Esophagus squamous epithelium (tissue), 5 donors: ENCODE results near the gene VKORC1L1. TPM values are rescaled to one million over a fixed set of nuclear protein-coding genes. Genes with fewer than 3 reads are reported as not detected.

Source experiments
- DNase-seq: peaks from one replicate; lab custom pipeline; 2025; lab: John Stamatoyannopoulos, UW
- H3K27ac ChIP-seq, 4 donors: fragments of 200-600 bp; sonication (generic); one replicate each; pipeline ENCODE4 v1.5.1; 2016 to 2019; ENCODE audit warnings: mild to moderate bottlenecking in 1 of 4
- H3K27me3 ChIP-seq, 4 donors: fragments of 200-600 bp; sonication (generic); 1 replicate in 3 of 4; 2 replicates in 1 of 4; pipeline versions ENCODE4 v1.5.1 to v1.6.0; 2017 to 2021; ENCODE audit warnings: antibody characterized with exemption in 1 of 4
- H3K36me3 ChIP-seq, 3 donors: fragments of 200-600 bp; sonication (generic); one replicate each; pipeline ENCODE4 v1.5.1; 2016 to 2019
- H3K4me1 ChIP-seq, 3 donors: fragments of 200-600 bp; sonication (generic); one replicate each; pipeline ENCODE4 v1.5.1; 2017 to 2019
- H3K4me3 ChIP-seq, 4 donors: fragments of 200-600 bp; sonication (generic); 1 replicate in 3 of 4; 2 replicates in 1 of 4; pipeline ENCODE4 v1.5.1; 2016 to 2019; ENCODE audit warnings: mild to moderate bottlenecking in 2 of 4, moderate library complexity in 1 of 4
- H3K9me3 ChIP-seq, 3 donors: fragments of 200-600 bp; sonication (generic); one replicate each; pipeline ENCODE4 v1.5.1; 2016 to 2019
- CTCF ChIP-seq, 6 experiments: fragments of 450-650 bp in 4 of 6; fragments of 200-600 bp in 2 of 6; sonication (generic) in 2 of 6; IDR thresholded peaks; one replicate each; pipeline ENCODE4 v1.5.1; 2016 to 2019; ENCODE audit warnings: antibody characterized with exemption in 6 of 6, mild to moderate bottlenecking in 4 of 6, moderate library complexity in 4 of 6
- POLR2A ChIP-seq, 4 donors: fragments of 450-650 bp; IDR thresholded peaks; one replicate each; pipeline ENCODE4 v1.6.1; 2017; ENCODE audit warnings: antibody characterized with exemption in 4 of 4, mild to moderate bottlenecking in 4 of 4, moderate library complexity in 3 of 4
- WGBS, 2 donors: methylation state at CpG; one replicate each; pipeline ENCODE4 v1.1.5; 2018; 5-methylcytosine and 5-hydroxymethylcytosine counted together
- intact Hi-C: fragments of 100-400 bp; cut with DNase I; formaldehyde crosslinking; loops from one replicate; pipeline ENCODE4 v1.15.0; 2022
- total RNA-seq, 4 donors: library from RNA; depleted of rRNA; stranded (reverse); fragments of >200 nt; gene quantifications; one replicate each; pipeline ENCODE4 v1.1.0, GENCODE V29; 2016
- donor health status: DM: yes; HTN: yes; CAD: no.

VKORC1L1 gene
- total RNA-seq, 4 donors from 2014 or later, result 7.2 to 18.5 (median 11.2) TPM

DNA sequence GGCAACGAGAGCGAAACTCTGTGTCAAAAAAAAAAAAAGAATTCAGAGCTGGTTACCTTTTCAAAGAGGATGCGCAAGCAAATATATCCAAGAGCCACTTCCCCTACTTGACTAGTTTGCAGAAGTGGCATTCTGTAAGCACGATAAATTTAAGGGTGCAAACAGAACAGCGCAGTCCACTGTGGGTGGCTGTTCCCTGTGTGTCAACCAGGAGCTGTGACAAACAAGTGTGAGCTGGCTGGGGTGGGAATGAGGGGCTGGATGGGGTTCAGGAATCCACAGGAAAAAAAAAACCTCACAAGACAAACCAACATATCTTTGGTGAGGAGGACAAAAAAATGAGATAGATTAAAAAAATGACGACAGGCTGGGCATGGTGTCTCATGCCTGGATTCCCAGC lies 93.3 kb downstream of the VKORC1L1 start:
- Histone ChIP-seq H3K36me3 (peaks cover 23 to 100% (median 71%) of the 10 kb centered on the region in 3 donors), H3K9me3 (no peaks in the 10 kb centered on the region), H3K27me3 (no peaks in the 10 kb centered on the region), H3K27ac (no peak overlapping the region), H3K4me1 (no peaks in the 10 kb centered on the region), H3K4me3 (no peak overlapping the region)
- no peak for DNase-seq
- intact Hi-C loops, result no loop called here
- TF ChIP-seq POLR2A (IDR thresholded peaks at IDR 0.05) (no peak), CTCF (IDR thresholded peaks at IDR 0.05) (no peak)
- 83 to 91% methylated on average over 6 of the region's 6 CpGs for WGBS, 2 donors

- Histone ChIP-seq H3K27me3 (no peaks in the 10 kb centered on the region), H3K36me3 (peaks cover 23 to 100% (median 69%) of the 10 kb centered on the region in 3 donors), H3K27ac (no peak overlapping the region), H3K4me3 (no peak overlapping the region), H3K9me3 (no peaks in the 10 kb centered on the region), H3K4me1 (no peaks in the 10 kb centered on the region)
- WGBS, 2 donors, result 89 to 94% methylated on average over 15 to 16 of the region's 17 CpGs
- intact Hi-C loops, result no loop called here
- TF ChIP-seq CTCF (IDR thresholded peaks at IDR 0.05), result no peak
- TF ChIP-seq POLR2A (IDR thresholded peaks at IDR 0.05), result no peak
- DNase-seq, result no peak
These were observed 94.7 kb downstream of the VKORC1L1 start for GRCh38 chr7:65967361-65968155.

GRCh38 chr7:65968256-65969185 lies 95.6 kb downstream of the VKORC1L1 start:
- peaks cover 23 to 100% (median 72%) of the 10 kb centered on the region in 3 donors for H3K36me3 ChIP-seq
- no peak for DNase-seq

DNA sequence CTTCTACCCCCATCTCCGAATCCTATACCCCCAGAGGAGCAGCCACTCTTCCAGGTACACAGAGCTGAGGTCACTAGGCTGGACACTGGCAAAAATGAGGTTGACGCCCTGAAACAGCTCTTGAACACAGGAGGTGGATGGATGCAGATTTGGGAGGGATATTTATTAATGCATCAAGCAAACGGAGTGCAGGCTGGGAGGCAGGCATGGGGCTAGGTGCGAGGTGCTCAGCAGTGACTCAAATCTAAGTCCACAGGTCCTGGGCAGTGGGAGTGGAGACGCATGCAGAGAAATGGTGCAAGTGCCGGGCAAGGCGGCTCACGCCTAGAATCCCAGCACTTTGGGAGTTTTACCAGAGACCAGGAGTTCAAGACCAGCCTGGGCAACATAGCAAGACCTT lies 98.1 kb downstream of the VKORC1L1 start:
- TF ChIP-seq CTCF (IDR thresholded peaks at IDR 0.05), result no peak
- TF ChIP-seq POLR2A (IDR thresholded peaks at IDR 0.05), result no peak
- Histone ChIP-seq H3K4me3 (no peak overlapping the region), H3K9me3 (no peaks in the 10 kb centered on the region), H3K27me3 (no peaks in the 10 kb centered on the region), H3K27ac (no peak overlapping the region), H3K4me1 (no peaks in the 10 kb centered on the region), H3K36me3 (peaks cover 23 to 100% (median 74%) of the 10 kb centered on the region in 3 donors)
- intact Hi-C loops, result no loop called here
- no peak for DNase-seq
- WGBS, 2 donors, result 90 to 92% methylated on average over 8 of the region's 8 CpGs

More at GRCh38 chr7:65968256-65969185, 95.6 kb downstream of the VKORC1L1 start:
- TF ChIP-seq POLR2A (IDR thresholded peaks at IDR 0.05) (no peak), CTCF (IDR thresholded peaks at IDR 0.05) (no peak)
- 93% methylated on average over 15 to 20 of the region's 26 CpGs for WGBS, 2 donors
- intact Hi-C loops, result no loop called here
- Histone ChIP-seq H3K9me3 (no peaks in the 10 kb centered on the region), H3K4me1 (no peaks in the 10 kb centered on the region), H3K27ac (no peak overlapping the region), H3K27me3 (no peaks in the 10 kb centered on the region), H3K4me3 (no peak overlapping the region)
